ENCODE results near the gene GNG12. TPM values are rescaled to one million over a fixed set of nuclear protein-coding genes. Genes with fewer than 3 reads are reported as not detected.
A peak's percentile ranks its signal among the peaks of the same experiment; 100 is the strongest.

GNG12 gene
- total RNA-seq, 1 experiment from 2014 or later: 14.3 TPM

GRCh38 chr1:67723620-67724019 is 109.6 kb downstream of the GNG12 start:
- peak overlapping the region; percentile 11 for H3K18ac ChIP-seq (ENCODE audit: insufficient read length, low read depth, low read length)
- no peak overlapping the region for H2BK12ac ChIP-seq (ENCODE audit: insufficient read length, low read depth, low read length)
- no peak overlapping the region for H4K8ac ChIP-seq (replicated peaks; ENCODE audit: insufficient read length, low read depth, low read length)
- H2AK5ac ChIP-seq (ENCODE audit: insufficient read length, low read length): no peak overlapping the region
- no peaks in the 10 kb centered on the region for H3K79me2 ChIP-seq (ENCODE audit: insufficient read depth, low read length)
- H3K4ac ChIP-seq (ENCODE audit: low read depth, low read length): no peak overlapping the region
- H2BK20ac ChIP-seq (ENCODE audit: low read depth, low read length, poor library complexity, severe bottlenecking): no peak overlapping the region
- no peak overlapping the region for H2AFZ ChIP-seq (ENCODE audit: low read length)
- H3K4me1 ChIP-seq (ENCODE audit: insufficient read depth, low read length): peaks cover 3% of the 10 kb centered on the region
- H3T11ph ChIP-seq (ENCODE audit: low read length): no peak overlapping the region
- TF ChIP-seq CTCF (conservative IDR thresholded peaks at IDR 0.05): no peak
- H3K9me3 Mint-ChIP-seq: no peaks in the 10 kb centered on the region
- H2BK120ac ChIP-seq (ENCODE audit: low read depth, low read length, poor library complexity, severe bottlenecking): no peak overlapping the region
- H3K27me3 Mint-ChIP-seq (ENCODE audit: low read depth): no peaks in the 10 kb centered on the region
- H3K27ac ChIP-seq (ENCODE audit: insufficient read length, low read depth, low read length): no peak overlapping the region
- H3K23me2 ChIP-seq (ENCODE audit: insufficient read length, low read depth, low read length, poor library complexity, severe bottlenecking): no peaks in the 10 kb centered on the region
- H4K20me1 ChIP-seq (ENCODE audit: control insufficient read depth, insufficient read depth, insufficient read length): no peaks in the 10 kb centered on the region
- no peak overlapping the region for H3K14ac ChIP-seq (ENCODE audit: insufficient read depth, low read length)
- no peak overlapping the region for H4K5ac ChIP-seq (ENCODE audit: insufficient read length, low read depth, low read length)
- no peaks in the 10 kb centered on the region for H3K79me1 ChIP-seq (ENCODE audit: insufficient read depth, low read depth, low read length, poor library complexity, severe bottlenecking)
- H3K4me3 Mint-ChIP-seq: no peak overlapping the region
- no peak overlapping the region for H3K23ac ChIP-seq (ENCODE audit: insufficient read length, low read depth, low read length)
- no CpG with 5 or more reads among the region's 2 CpGs for WGBS (ENCODE audit: extremely low coverage, insufficient read length, low lambda C conversion rate)
- no peaks in the 10 kb centered on the region for H3K36me3 Mint-ChIP-seq (ENCODE audit: insufficient read depth in 1 of 3, low read depth in 3 of 3)
- H3K9me3 ChIP-seq (ENCODE audit: control insufficient read depth, low read depth, low read length): no peaks in the 10 kb centered on the region
- H4K91ac ChIP-seq (ENCODE audit: insufficient read length, low read depth, low read length): no peak overlapping the region
- no peak overlapping the region for H2BK5ac ChIP-seq (ENCODE audit: insufficient read length, low read length)
- H3K9ac ChIP-seq (ENCODE audit: extremely low read depth, insufficient read length, low read length): no peak overlapping the region
- no peak overlapping the region for H3K56ac ChIP-seq (ENCODE audit: insufficient read length, low read depth, low read length)
- peaks cover 8 to 13% of the 10 kb centered on the region in 2 experiments for H3K4me1 Mint-ChIP-seq
- H3K27me3 ChIP-seq (ENCODE audit: insufficient read depth, low read length): no peaks in the 10 kb centered on the region
- H3K27ac Mint-ChIP-seq: no peak overlapping the region
- no peak overlapping the region for H3K4me2 ChIP-seq (ENCODE audit: insufficient read depth, insufficient read length, low read length)
- DNase-seq: no peak
- H2BK15ac ChIP-seq (ENCODE audit: low read depth, low read length): no peak overlapping the region

Measured in H9 (cell line).